ENCODE results near the gene RPTOR. TPM values are rescaled to one million over a fixed set of nuclear protein-coding genes. Genes with fewer than 3 reads are reported as not detected.

Gene RPTOR
- total and polyA plus RNA-seq, 2 experiments from 2014 or later: 13.2 to 37.9 TPM

GRCh38 chr17:80618304-80618703 is 73.7 kb downstream of the RPTOR start:
- no peaks in the 10 kb centered on the region for H3K36me3 ChIP-seq
- H3K9me3 ChIP-seq (ENCODE audit: low read depth): no peaks in the 10 kb centered on the region
- H3K4me3 ChIP-seq: no peak overlapping the region
- DNase-seq (ENCODE audit: low read depth in 1 of 2, low spot score in 1 of 2): no peak
- H3K27ac ChIP-seq: no peak overlapping the region
- no peak for TF ChIP-seq CTCF (IDR thresholded peaks at IDR 0.05; ENCODE audit: low read depth, low read length)
- H3K27me3 ChIP-seq: no peaks in the 10 kb centered on the region
- no peaks in the 10 kb centered on the region for H3K4me1 ChIP-seq (ENCODE audit: low read depth)

- no peaks in the 10 kb centered on the region for H3K9me3 ChIP-seq (ENCODE audit: low read depth)
- TF ChIP-seq CTCF (IDR thresholded peaks at IDR 0.05; ENCODE audit: low read depth, low read length): no peak
- no peaks in the 10 kb centered on the region for H3K27me3 ChIP-seq
- H3K4me1 ChIP-seq (ENCODE audit: low read depth): no peaks in the 10 kb centered on the region
- H3K4me3 ChIP-seq: no peak overlapping the region
- H3K36me3 ChIP-seq: no peaks in the 10 kb centered on the region
- no peak for DNase-seq (ENCODE audit: low read depth in 1 of 2, low spot score in 1 of 2)
- no peak overlapping the region for H3K27ac ChIP-seq
These were observed 75.0 kb downstream of the RPTOR start for GRCh38 chr17:80619535-80620235.

GRCh38 chr17:80621335-80621996 is 76.8 kb downstream of the RPTOR start:
- no peak for DNase-seq (ENCODE audit: low read depth in 1 of 2, low spot score in 1 of 2)
- TF ChIP-seq CTCF (IDR thresholded peaks at IDR 0.05; ENCODE audit: low read depth, low read length): no peak
- H3K9me3 ChIP-seq (ENCODE audit: low read depth): no peaks in the 10 kb centered on the region

GRCh38 chr17:80621997-80622357 is 77.3 kb downstream of the RPTOR start:
- no peak for DNase-seq (ENCODE audit: low read depth in 1 of 2, low spot score in 1 of 2)
- no peak for TF ChIP-seq CTCF (IDR thresholded peaks at IDR 0.05; ENCODE audit: low read depth, low read length)
- no peaks in the 10 kb centered on the region for H3K9me3 ChIP-seq (ENCODE audit: low read depth)
- no peaks in the 10 kb centered on the region for H3K36me3 ChIP-seq
- H3K27me3 ChIP-seq: no peaks in the 10 kb centered on the region
- no peak overlapping the region for H3K27ac ChIP-seq
- no peaks in the 10 kb centered on the region for H3K4me1 ChIP-seq (ENCODE audit: low read depth)
- no peak overlapping the region for H3K4me3 ChIP-seq

More at GRCh38 chr17:80621335-80621996, 76.8 kb downstream of the RPTOR start:
- Histone ChIP-seq H3K27me3 (no peaks in the 10 kb centered on the region), H3K4me3 (no peak overlapping the region), H3K4me1 (ENCODE audit: low read depth) (no peaks in the 10 kb centered on the region), H3K36me3 (no peaks in the 10 kb centered on the region), H3K27ac (no peak overlapping the region)

GRCh38 chr17:80624864-80625263 is 80.2 kb downstream of the RPTOR start:
- Histone ChIP-seq H3K36me3 (no peaks in the 10 kb centered on the region), H3K27me3 (no peaks in the 10 kb centered on the region), H3K4me1 (ENCODE audit: low read depth) (no peaks in the 10 kb centered on the region), H3K9me3 (ENCODE audit: low read depth) (no peaks in the 10 kb centered on the region), H3K4me3 (no peak overlapping the region), H3K27ac (no peak overlapping the region)
- DNase-seq (ENCODE audit: low read depth in 1 of 2, low spot score in 1 of 2): no peak
- TF ChIP-seq CTCF (IDR thresholded peaks at IDR 0.05; ENCODE audit: low read depth, low read length): no peak

Measured in cardiac muscle cell (in vitro differentiated cells and primary cell).